ELF-1 (cell line): ENCODE data around the gene PLCB1.

Source experiments
- DNase-seq: peaks from one replicate; pipeline ENCODE4 v3.0.0-alpha.2; 2016; ENCODE audit warnings: low read depth, low spot score

Gene PLCB1

DNA sequence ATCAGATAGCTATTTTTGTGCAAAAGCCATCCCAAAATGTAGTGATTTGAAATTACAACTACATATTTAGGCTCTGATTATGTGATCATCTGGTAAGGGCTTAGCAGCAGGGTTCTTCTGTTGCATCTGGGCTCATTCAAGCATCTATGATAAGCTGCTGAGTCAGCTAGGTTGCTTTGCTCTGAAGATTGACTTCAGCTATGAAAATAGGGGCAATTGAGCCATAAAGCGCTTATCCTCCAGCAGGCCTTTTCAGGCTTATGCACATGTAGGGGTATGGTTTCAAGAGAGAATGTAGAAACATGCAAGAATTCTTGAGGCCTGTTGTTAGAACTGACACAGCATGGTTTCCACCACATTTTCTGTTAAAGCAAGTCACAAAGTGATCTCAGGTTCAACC, 114.1 kb downstream of the PLCB1 start:
- no peak for DNase-seq

DNA sequence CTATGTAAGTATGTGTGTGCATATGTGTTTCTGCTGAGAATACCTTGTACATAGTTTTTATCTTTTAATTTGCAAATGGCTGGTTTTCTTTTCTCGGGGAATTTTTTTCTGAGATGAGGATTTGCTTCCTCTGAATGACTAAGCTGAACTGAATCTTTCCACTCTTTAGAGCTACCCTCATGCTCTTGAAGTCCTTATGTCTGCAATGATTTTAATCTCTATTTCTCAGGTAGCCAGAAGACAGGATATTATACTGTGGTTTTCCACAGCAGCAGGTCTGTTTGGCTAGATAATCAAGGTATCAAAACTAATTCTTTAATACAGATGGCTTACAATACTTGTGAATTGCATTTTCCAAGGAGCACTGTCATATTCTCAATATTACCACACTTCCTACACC, 114.7 kb downstream of the PLCB1 start:
- DNase-seq = no peak

DNA sequence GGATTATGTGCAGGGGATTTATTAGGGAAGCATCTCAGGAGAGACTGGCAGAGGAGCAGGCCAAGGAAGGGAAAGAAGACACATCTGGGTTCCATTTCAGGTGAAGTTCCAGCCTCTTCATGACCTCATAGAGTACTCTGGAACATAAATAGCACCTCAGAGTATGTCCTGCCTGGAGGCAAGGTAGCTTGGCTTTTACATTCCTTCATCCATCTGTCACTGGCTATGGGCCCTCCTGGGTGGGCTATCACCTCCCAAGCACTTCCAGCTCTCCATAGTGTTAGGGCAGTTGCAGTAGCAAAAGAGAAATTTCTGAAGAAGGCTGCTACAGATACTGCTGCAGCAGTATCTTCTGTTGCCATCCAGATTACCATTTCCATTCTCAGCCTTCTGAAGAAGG, 116.0 kb downstream of the PLCB1 start:
- peak; percentile 51 for DNase-seq

DNA sequence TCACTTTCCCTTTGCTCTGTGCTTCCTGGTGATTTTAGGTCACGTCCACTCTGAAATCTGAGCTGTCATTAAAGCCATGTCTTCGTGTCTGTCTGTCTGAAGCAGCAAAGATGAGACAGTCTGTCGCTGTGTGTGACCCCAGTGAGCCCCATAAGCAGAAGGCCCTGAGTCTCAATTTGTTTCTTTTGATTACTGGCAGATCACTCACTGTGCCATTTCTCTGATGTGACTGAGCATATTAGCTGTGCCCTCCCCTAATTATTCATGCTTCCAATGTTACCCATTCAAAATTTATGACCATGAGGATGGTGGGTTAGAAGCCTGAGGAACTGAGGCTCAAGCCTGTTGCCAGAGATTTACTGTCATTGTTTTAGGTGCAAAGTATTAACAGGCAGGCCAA, 117.6 kb downstream of the PLCB1 start:
- DNase-seq = no peak

DNA sequence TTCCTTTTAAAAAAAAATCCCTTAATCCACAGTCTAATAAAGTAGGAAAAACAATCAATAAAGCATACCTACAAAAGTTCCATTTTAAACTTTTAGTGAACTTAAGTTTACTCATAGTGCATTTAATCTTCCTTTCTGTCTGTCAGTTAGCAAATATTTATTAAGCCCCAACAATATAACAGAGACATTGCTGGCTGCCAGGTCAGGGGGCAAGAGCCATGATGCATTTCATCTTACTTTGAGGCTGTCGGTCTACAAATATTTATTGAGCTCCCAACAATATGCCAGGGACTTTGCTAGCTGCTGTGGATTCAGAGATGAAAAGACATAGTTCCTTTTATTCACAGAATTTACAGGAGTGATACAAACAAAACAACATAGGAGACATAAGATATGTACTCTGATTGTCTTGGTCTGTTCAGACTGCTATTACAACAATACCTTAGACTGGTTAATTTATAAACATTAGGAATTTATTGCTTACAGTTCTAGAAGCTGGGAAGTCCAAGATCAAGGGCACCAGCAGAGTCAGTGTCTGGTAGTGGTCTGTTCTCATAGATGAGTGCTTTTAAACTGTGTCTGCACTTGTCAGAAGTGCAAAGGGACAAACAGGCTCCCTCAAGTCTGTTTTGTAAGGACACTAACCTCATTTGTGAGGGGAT, 118.6 kb downstream of the PLCB1 start:
- DNase-seq = no peak

DNA sequence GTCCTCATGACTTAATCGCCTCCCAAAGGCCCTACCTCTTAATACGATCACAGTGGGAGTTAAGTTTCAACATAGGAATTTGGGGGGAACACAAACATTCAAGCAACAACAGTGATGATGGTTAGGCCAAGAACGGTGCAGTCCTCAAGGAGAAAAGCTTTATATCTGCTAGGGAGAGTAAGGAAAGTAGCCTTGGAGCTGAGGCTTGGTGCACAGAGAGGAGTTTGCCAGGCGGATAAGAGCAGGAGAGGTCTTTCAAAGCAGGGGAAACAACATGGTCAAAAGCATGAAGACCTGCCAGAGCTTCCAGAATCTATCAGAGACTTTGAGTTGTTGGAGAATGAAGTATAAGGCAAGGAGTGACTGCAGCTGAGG, 119.1 kb downstream of the PLCB1 start:
- no peak for DNase-seq

DNA sequence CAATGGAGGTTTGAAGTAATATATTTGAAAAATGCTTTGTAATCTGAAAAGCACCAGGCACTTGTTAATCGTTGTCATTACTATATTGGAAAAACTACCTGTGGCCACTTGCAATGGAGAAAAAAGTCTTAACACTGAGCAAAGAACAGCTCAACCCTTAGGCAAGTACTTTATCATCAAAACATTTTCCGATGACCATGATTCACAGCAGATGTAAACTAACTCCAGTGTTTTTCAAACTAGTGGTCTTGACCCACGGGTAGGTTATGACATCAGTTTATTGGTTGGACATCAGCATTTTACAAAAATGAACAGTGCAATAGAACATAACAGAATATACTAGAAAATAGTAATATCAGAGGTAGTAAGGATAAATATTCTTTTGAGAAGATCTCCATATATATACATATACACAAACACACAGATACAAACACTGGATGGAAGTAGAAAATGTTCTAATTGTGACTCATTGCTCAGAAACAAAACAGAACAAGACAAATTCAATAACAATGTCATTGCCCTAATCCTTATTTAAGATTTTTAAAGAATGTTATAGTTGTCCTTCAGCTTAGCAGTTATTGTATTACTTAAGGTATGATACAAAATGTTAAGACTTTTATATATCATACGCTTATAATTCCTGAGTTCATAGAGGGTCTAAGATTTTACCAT, 123.0 kb downstream of the PLCB1 start:
- no peak for DNase-seq

DNA sequence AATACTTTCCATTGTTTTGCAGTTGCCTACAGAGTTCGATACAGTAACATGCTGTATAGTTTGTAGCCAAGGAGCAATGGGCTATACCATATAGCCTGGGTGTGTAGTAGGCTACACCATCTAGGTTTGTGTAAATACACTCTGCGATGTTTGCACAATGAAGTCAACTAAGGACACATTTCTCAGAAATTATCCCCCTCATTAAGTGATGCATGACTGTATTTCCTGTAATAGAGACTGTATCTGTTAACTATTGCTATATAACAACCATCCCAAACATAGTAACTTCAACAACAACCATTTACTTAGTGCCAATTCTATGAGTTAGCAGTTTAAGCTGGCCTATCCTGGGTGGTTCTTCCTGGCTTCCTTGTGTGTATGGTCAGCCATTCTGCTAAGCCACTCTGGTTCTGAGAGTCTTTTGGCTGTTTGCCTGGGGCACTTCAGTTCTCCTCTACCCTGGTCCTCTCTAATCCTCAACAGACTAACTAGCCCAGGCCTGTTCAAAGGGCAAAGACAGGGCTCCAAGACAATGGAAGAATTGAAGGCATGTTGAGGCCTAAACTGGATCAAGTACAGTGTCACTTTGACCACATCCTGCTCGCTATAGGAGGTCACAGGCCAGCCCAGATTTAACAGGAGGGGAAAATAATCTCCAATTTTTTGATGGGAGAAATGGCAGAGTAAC, 124.0 kb downstream of the PLCB1 start:
- peak; percentile 48 for DNase-seq

DNA sequence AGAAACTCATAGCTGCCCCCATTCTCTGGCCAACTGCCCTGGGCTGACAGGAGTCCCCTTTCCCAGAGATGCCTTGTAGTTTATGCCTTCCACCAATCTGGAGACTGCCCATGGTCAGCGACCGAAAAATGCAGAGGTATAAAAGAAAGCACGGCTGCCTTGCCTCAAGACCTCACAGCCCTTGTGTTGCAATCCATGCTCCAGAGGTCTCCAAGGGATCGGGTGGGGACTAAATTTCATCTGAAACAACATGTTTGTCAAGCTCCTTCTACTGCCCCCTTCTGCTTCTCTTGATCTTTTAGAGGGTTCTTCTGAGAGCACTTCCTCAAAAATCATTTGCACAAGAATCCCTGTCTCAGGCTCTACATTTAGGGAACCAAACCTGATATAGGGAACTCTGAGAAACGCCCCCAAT, 128.8 kb downstream of the PLCB1 start:
- DNase-seq = no peak

DNA sequence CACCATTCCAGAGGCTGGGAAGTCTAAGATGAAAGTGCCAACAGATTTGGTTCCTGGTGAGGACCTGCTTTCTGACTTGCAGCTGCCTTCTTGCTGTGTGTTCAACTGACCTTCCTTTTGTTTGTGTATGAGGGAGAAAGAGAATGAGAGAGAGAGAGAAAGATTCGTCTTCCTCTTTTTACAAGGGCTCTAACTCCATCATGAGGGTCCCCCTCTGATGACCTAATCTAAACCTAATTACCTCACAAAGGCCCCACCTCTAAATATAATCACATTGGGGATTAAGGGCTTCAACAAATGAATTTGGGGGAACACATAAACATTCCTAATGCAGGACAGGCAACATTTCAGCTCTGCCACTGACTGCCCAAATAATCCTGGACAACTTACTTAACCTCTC, 130.7 kb downstream of the PLCB1 start:
- no peak for DNase-seq

DNA sequence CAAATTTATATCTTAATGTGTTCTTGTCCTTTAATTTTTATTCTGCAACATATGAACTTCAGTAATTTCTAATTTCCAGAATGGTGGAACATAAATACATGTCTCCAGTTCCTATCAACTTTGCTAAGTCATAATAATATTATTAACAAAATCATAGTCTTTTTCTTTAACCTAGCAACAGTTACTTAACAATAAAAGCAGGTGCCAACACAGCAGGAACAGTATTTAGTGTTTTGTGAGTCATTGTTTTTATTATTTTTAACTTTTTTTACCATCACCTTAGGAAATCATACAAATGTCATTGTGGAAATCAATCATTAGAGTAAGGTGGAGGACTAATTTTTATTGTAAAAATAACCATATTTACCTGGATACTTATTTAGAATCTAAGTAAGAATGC, 133.5 kb downstream of the PLCB1 start:
- no peak for DNase-seq

DNA sequence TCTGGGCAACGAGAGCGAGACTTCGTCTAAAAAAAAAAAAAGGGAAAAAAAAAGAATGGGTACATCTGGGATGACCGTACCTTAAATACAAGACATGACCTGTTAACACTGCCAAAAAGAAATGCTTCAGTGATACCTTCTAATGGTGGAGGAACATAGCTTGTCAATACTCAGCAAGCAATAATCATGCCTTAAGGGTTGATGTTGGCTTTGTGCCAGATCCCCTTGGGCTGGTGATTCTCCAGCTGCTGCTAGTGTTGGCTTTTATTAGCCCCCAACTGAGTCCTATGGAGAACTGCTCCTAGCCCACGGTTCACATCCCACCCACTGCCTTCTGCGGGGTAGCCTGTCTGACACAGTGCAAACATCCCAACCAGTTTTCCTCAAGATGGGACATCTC, 134.9 kb downstream of the PLCB1 start:
- no peak for DNase-seq

DNA sequence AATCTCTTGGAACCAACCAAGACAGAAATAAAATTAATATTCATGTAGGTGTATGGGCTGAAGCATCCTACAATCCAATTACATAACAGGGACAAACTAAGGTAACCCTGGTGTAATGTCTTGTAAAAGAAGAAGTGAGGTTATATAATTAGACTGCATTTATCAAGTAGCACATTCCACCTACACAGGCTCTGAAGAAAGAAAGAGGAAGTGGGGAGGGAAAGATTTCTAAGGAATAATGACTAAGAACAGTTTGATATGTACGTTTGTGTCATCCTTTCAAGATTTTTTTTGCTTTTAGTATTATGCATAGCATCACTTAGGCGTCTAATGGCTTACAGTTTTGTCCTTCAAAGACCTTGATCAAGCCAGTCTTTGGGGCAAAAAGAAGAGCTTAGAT, 139.7 kb downstream of the PLCB1 start:
- DNase-seq = no peak

DNA sequence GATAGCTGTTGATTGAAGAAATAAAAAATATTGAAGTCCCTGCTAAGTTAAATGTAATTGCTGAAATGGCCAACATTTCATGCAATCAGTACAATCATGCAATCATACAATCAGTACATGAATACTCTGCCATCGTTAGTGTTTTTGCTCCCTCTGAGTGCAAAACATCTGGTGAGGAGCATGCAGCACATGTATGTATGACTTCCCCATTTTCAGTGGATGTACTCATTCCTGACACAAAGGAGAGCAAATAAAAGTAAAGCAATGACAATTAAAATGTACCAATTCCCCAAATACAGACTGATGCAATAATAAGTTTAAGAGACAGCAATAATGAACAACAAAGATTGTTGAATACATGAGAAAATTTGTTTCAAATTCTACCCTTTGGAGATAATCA, 140.7 kb downstream of the PLCB1 start:
- no peak for DNase-seq

DNA sequence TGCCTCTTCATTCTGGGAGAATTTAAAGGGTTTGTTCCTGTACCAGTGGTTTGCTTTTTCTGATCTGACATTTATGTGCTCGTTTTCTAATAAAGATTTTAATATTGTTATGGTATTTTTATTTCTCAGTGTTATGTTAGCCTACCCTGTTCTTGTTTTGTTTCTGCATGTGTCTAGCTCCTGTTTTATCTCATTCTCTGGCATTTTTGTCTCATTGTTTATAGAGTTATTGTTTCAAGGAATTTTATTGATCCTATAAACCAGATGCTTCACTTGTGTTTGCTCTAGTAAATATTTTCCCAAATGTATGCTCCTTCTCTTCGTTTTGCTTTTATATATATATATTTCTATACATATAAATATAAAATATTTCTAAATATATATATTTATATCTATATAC, 152.8 kb downstream of the PLCB1 start:
- DNase-seq = no peak

DNA sequence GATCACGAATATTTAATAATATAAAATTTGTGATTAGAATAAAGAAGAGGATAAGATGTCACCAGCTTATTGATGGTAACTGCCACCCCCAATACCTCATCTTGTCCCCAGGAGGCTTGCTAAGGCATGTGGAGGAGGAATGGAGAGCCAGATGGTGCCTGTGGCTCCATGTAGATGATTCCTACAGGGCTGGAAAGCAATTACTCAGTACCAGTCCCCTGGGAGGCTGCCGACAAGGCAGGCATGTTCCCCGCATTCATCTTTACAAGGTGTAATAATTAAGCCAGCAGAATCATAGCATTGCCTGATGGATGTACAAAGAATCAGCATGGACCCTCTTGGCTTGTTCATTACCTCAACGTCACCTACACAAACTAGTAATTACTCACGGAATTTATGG, 155.3 kb downstream of the PLCB1 start:
- no peak for DNase-seq

DNA sequence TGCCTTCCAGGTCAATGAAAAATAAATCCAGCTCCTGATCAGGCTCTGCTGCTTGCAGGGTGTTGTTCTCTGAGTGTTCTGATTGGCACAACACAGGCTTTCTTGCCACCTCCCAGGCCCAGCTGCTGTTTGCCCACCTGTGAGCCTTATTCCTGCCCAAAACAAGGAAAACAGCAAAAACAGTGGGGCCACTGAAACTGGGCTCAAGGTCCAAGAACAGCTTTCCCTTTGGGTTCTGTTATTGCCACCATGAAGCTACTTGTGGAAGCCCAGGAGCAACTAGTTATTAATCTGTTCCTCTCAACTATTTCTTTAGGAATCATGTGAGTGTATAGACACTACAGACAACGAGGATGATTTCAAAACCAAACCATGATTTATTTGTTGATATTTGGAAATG, 159.1 kb downstream of the PLCB1 start:
- DNase-seq = no peak

DNA sequence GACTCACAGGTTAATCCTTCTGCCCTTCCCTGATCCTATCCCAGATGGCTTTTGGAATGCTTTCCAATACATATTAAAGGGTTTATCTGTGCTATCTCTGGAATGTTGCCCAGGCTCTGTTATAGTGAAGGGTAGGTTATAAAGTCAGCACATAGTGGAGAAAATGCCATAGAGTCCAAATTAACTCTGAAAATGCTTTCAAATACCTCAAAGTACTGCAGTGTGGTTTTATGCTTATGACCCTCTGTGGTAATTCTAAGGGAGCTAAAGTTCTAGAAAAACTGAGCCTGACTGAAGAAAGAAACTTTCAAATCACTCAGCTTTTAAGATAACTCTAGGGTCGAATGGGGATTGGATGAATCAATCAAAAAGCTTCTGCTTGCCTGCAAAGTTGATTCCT, 159.8 kb downstream of the PLCB1 start:
- no peak for DNase-seq

DNA sequence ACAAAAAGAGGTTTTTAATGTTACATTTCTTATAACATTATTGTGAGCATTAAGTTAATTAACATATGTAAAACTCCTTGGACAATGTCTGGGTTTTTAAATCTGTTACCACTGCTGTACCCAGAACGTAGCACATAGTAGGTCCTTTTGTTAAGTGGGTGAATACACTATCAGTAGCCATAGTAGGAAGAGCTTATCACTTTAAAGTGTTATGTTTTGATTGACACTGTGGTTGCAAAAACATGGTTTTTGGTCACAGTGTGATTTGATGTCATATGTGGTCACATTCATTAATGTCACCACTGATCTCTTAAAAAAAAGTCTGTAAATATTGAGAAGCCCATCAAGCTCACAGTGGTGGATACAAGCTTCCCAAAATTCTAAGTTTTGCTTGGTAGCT, 160.7 kb downstream of the PLCB1 start:
- DNase-seq = no peak

DNA sequence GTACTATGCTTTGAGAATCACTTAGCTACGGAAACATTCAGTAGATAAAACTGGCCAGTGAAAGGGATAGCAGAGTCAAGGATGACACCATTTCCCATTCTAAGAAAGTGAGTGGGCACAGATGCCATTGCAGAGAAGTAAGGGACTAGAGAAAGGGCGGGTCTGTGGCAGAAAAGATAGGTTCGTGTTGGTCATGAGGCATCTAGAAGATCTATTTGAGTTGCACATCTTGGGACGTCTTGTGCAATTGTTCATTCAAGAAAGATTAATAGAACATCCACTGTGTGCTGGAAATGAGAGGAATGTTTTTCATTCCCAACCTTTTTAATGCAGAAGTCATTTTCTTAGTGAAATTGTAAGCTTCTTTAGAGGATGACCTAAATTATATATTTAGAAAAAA, 161.7 kb downstream of the PLCB1 start:
- no peak for DNase-seq

DNA sequence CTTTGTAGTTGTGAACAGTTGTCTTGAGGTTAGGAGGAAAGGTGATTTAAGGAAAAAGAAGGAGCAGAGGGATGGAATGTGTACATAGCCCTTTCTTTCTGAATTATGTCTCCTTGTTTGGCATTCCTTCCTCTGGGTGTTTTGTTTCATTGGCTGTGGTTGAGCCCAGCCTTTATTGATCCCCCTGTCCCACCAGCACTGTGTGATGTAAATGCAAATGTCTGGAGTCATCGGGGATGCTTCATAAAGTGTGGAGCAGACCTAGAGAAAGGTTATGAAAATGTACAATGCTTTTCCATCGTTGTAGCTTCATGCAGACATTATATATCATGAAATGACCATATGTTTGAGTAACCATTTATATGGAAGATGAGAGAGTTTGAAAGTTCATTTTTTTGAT, 164.5 kb downstream of the PLCB1 start:
- no peak for DNase-seq

DNA sequence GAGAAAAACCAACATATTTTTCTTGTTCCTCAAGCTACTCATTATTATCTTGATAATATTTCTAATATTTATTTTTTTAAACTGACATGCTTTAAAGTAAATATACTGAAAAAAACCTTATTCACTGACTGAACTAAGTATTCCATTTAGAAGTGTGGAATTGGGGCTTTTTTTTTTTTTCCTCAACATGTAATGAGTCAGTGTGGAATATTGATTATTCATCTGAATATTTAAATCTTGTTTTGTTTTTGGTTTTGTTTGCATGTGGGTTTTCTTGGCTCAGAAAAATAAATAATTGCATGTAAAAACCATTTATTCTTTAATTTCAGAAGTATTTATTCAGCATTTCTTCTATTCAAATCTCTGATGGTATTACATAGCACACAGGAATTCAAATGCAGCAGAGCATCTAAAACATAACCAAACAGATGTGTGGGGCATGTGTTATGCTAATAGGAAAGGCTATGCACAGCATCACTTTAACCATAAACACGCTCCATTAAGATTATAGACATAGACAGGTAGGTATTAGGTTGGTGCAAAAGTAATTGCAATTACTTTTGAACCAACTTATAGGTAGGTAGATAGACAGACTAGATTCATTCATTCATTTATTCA, 166.5 kb downstream of the PLCB1 start:
- no peak for DNase-seq

DNA sequence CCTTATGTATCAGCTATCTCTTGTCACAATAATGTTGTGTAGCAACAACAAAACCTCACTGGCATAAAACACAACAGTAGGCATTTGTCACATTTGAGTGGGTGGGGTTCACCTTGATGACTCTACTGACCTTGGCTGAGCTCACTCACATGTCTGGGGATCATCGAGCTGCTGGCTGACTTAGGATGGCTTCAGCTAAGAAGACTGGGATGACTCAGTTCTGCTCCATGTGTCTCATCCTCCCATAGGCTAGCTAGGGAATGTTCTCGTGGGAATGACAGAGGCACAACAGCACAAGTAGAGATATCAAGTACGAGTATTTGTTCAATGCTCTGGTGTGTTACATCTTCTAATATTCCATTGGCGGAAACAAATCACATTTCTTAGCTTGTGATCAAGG, 167.9 kb downstream of the PLCB1 start:
- DNase-seq = no peak
